HG03108 (cell line): ENCODE results near the gene ACSL6.
"Not testable (repeated sequence)": the region's sequence is repeated elsewhere in the genome, so short reads cannot be mapped to it uniquely, and the experiment has no call there.

Experiments
- ATAC-seq: cut with Tn5 transposase; IDR thresholded peaks from one replicate; pipeline ENCODE4 v1.9.1; 2021; ENCODE audit warnings: moderate library complexity; ENCODE audit not compliant: unreplicated experiment

Gene ACSL6

GRCh38 chr5:131947445-131947844, 64.0 kb downstream of the ACSL6 start:
- ATAC-seq = no peak

GRCh38 chr5:131945551-131946168, 65.8 kb downstream of the ACSL6 start, which contains the start of gene MEIKIN:
Gene MEIKIN, minus strand, starts transcription at chr5:131945663. Its CDS starts 158 bp downstream, at chr5:131945505.
- ATAC-seq = no peak

- no peak for ATAC-seq
Measured at GRCh38 chr5:131944702-131945550, 66.5 kb downstream of the ACSL6 start.

DNA sequence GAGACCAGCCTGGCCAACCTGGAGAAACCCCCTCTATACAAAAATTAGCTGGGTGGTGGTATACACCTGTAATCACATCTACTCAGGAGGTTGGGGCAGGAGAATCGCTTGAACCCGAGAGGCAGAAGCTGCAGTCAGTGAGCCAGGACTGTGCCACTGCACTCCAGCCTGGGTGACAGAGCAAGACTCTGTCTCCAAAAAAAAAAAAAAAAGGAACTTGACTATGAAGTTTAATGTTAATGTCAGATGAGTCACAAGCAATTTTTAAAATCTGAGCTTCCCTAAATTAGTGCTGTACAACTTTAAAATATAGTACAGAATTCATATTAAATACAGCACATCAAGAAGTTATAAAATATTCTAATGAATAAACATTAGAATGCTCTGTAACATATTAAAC, 67.5 kb downstream of the ACSL6 start:
- no peak for ATAC-seq

- ATAC-seq = no peak
Measured at GRCh38 chr5:131942016-131942415, 69.4 kb downstream of the ACSL6 start.

- no peak for ATAC-seq
Measured at GRCh38 chr5:131939690-131940345, 71.6 kb downstream of the ACSL6 start.

DNA sequence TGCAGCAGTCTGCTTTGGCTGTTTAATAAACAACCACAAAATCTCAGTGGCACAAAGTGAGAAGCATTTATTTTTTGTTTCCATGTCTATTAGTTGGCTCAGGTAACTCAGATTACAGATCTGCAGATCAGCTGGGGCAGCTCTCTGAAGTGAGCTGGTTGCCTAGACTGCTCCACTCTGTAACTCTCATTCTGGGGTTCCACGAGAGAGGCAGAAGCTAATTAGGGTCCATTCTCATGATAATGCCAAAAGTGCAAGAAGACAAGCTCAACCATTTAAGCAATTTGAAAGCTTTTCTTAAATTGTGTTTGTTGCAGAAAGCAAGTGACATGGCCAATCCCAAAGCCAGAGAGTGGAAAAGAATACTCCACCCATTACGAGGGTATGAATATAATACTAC, 79.2 kb downstream of the ACSL6 start:
- ATAC-seq = no peak

GRCh38 chr5:131928957-131929356, 82.5 kb downstream of the ACSL6 start:
- ATAC-seq = no peak

- ATAC-seq = no peak
Measured at GRCh38 chr5:131926168-131926567, 85.3 kb downstream of the ACSL6 start.

DNA sequence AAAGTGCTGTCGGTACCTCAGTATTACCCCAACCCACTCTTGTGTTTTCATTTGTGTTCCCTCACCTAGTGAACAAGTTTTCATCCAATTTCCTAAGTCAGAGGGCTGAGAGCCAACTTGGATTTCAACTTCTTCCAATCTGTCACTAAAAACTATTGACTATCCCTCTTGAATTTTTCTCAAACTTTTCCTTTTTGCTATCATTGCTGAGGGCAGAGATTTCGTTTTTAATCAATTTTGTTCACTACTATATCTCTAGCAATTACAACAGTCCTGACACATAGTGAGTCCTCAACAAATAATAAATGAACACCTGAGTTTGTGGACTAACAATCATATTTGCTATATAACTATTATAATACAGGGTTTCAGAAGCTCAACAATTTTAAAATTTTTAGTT, 95.0 kb downstream of the ACSL6 start:
- ATAC-seq = no peak

DNA sequence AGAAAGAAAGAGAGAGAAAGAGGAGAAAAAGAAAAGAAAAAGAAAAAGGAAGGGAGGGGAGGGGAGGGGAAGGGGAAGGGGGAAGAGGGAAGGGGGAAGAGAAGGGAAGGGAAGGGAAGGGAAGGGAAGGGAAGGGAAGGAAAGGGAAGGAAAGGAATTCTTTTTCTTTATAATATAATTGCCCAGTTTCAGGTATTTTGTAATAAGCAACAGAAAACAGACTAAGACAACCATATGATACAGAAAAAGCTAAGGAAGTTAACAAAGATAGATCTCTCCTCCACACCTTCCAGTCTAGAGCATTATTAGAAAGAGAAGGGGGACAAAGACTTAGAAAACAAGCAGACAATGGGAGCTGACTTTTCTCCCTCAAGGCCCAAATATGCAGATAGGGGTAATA, 97.0 kb downstream of the ACSL6 start:
- ATAC-seq = no peak

DNA sequence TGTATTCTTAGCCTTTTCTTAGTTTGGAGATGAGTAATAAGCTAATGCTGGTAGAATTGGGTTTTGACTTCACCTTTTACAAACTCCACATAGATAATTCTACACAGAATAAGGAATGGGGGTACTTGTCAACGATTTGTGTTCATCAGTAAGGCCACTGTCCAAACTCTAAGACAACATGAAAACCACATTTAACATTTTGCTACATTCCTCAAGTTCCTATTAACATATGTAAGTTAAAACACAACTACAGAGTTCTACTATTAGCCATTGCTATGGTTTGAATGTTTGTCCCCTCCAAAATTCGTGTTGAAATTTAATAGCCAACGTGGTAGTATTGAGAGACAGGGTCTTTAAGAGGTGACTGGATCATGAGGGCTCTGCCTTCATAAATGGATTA, 97.9 kb downstream of the ACSL6 start:
- no peak for ATAC-seq

GRCh38 chr5:131906668-131907067, 104.8 kb downstream of the ACSL6 start:
- no peak for ATAC-seq

- ATAC-seq = not testable (repeated sequence)
Measured at GRCh38 chr5:131902266-131902665, 109.2 kb downstream of the ACSL6 start.
